GM12878 (cell line): ENCODE data around the gene RASGRF1. TPM values are rescaled to one million over a fixed set of nuclear protein-coding genes. Genes with fewer than 3 reads are reported as not detected.

Experiments
- ATAC-seq: fragments of 200-7000 bp; cut with Tn5 transposase; 3 replicates; pipeline ENCODE4 v1.9.1; 2020; ENCODE audit warnings: mild to moderate bottlenecking, moderate library complexity
- BruUV-seq: library from RNA; stranded (reverse); fragments of 400-500 nt; replicated peaks from 2 replicates; lab custom pipeline; 2021; lab: Mats Ljungman, UMichigan
- CTCF ChIA-PET: fragments of 300-600 bp; sonication (Branson Sonifier 250); formaldehyde crosslinking; extraction: SDS; loops from one replicate; lab custom pipeline; 2021; ENCODE audit warnings: inconsistent platforms; lab: Yijun Ruan, JAX
- POLR2A ChIA-PET: fragments of 350-600 bp; formaldehyde crosslinking; extraction: SDS; loops from one replicate; lab custom pipeline; 2021; ENCODE audit warnings: inconsistent platforms; lab: Charles Lee
- RAD21 ChIA-PET: fragments of 300-600 bp; sonication (Branson Sonifier 250); formaldehyde crosslinking; loops from one replicate; lab custom pipeline; 2023; ENCODE audit warnings: antibody characterized with exemption; ENCODE audit not compliant: unreplicated experiment; lab: Charles Lee
- SMC1A ChIA-PET: fragments of 300-600 bp; sonication (Branson Sonifier 250); formaldehyde crosslinking; loops from one replicate; lab custom pipeline; 2023; ENCODE audit not compliant: unreplicated experiment, uncharacterized antibody; lab: Charles Lee
- DNase-seq: peaks from one replicate; pipeline ENCODE4 v3.0.0-alpha.2; 2011; ENCODE audit warnings: low read depth, low spot score
- FAIRE-seq: peaks from 3 replicates; lab custom pipeline; 2011; peaks lifted over from hg19 to GRCh38; lab: Jason Lieb, UNC
- H2AFZ ChIP-seq: 2 replicates; pipeline ENCODE4 v1.6.0; 2011; ENCODE audit warnings: low read depth, low read length, control low read depth; ENCODE audit not compliant: control insufficient read depth
- H3K27ac ChIP-seq: 2 replicates; pipeline ENCODE4 v1.5.1; 2011; ENCODE audit warnings: control low read depth; ENCODE audit not compliant: control insufficient read depth, insufficient read depth
- H3K27me3 ChIP-seq, 2 experiments: replicated peaks in 1 of 2; 2 replicates each; pipeline versions ENCODE4 v1.6.0 to v1.6.1; 2011; ENCODE audit warnings: low read length in 1 of 2; ENCODE audit not compliant: control insufficient read depth in 2 of 2, insufficient read depth in 2 of 2
- H3K36me3 ChIP-seq, 2 experiments: 2 replicates each; pipeline ENCODE4 v1.5.1; 2011; ENCODE audit warnings: low read length in 1 of 2; ENCODE audit not compliant: control insufficient read depth in 2 of 2, insufficient read depth in 2 of 2
- H3K4me1 ChIP-seq: 2 replicates; pipeline ENCODE4 v1.6.1; 2011; ENCODE audit warnings: mild to moderate bottlenecking, low read length, moderate library complexity, mixed read lengths; ENCODE audit not compliant: control insufficient read depth, insufficient read depth
- H3K4me2 ChIP-seq: 2 replicates; pipeline ENCODE4 v1.6.0; 2011; ENCODE audit warnings: control low read depth; ENCODE audit not compliant: control insufficient read depth, insufficient read depth
- H3K4me3 ChIP-seq: fragments of 200-600 bp; sonication (generic); 2 replicates; pipeline ENCODE4 v1.5.1; 2016
- H3K79me2 ChIP-seq: 2 replicates; pipeline ENCODE4 v1.6.0; 2011; ENCODE audit warnings: low read length; ENCODE audit not compliant: control insufficient read depth, insufficient read depth
- H3K9ac ChIP-seq: 2 replicates; pipeline ENCODE4 v1.8.0; 2011; ENCODE audit warnings: low read length, control low read depth, mixed read lengths; ENCODE audit not compliant: control insufficient read depth, insufficient read depth
- H3K9me3 ChIP-seq: replicated peaks from 3 replicates; pipeline ENCODE4 v1.5.1; 2011; ENCODE audit warnings: mild to moderate bottlenecking, low read length; ENCODE audit not compliant: control insufficient read depth, insufficient read depth
- H4K20me1 ChIP-seq: 2 replicates; pipeline ENCODE4 v1.6.0; 2011; ENCODE audit not compliant: control insufficient read depth, insufficient read depth
- ATF3 ChIP-seq: IDR thresholded peaks from 2 replicates; pipeline ENCODE4 v1.6.1; 2011; ENCODE audit warnings: low read depth, mild to moderate bottlenecking, low read length, moderate library complexity, borderline replicate concordance; ENCODE audit errors: extremely low read depth
- BCL3 ChIP-seq: IDR thresholded peaks from 2 replicates; pipeline ENCODE4 v1.6.1; 2011; ENCODE audit warnings: borderline replicate concordance, low read depth, mild to moderate bottlenecking, moderate library complexity, low read length; ENCODE audit not compliant: insufficient read depth, poor library complexity, severe bottlenecking
- EGR1 ChIP-seq, 2 experiments: IDR thresholded peaks; 1 replicate in 1 of 2; 2 replicates in 1 of 2; pipeline ENCODE4 v1.6.1; 2011 to 2012; ENCODE audit warnings: low read depth in 2 of 2, low read length in 2 of 2, borderline replicate concordance in 1 of 2, mild to moderate bottlenecking in 1 of 2, moderate library complexity in 1 of 2
- NR2C2 ChIP-seq: IDR thresholded peaks from 2 replicates; pipeline ENCODE4 v1.6.1; 2011; ENCODE audit warnings: borderline replicate concordance, low read depth; ENCODE audit not compliant: control insufficient read depth, insufficient read length
- POLR2A ChIP-seq: IDR thresholded peaks from 2 replicates; pipeline ENCODE4 v1.6.1; 2011; ENCODE audit warnings: low read depth, mild to moderate bottlenecking, low read length
- POLR2AphosphoS5 ChIP-seq: IDR thresholded peaks from 2 replicates; pipeline ENCODE4 v1.6.1; 2011; ENCODE audit warnings: mild to moderate bottlenecking, low read length, inconsistent platforms
- RELA ChIP-seq: fragments of 450-650 bp; IDR thresholded peaks from 2 replicates; pipeline ENCODE4 v1.8.0; 2014; ENCODE audit warnings: borderline replicate concordance; ENCODE audit not compliant: partially characterized antibody
- SKIL ChIP-seq: fragments of 450-650 bp; IDR thresholded peaks from 2 replicates; pipeline ENCODE4 v1.6.1; 2017; ENCODE audit warnings: mild to moderate bottlenecking, low read depth, inconsistent platforms; ENCODE audit not compliant: poor library complexity, severe bottlenecking
- SMAD5 ChIP-seq: IDR thresholded peaks from 2 replicates; pipeline ENCODE4 v1.6.1; 2016; ENCODE audit warnings: antibody characterized with exemption, low read depth
- SMC3 ChIP-seq: IDR thresholded peaks from 2 replicates; pipeline ENCODE4 v1.6.1; 2011; ENCODE audit warnings: low read length, improper control_type of control experiment, borderline replicate concordance
- ZNF592 ChIP-seq: fragments of 450-650 bp; IDR thresholded peaks from 2 replicates; pipeline ENCODE4 v1.6.1; 2017; ENCODE audit warnings: mild to moderate bottlenecking, moderate library complexity
- ZNF622 ChIP-seq: fragments of 450-650 bp; IDR thresholded peaks from 2 replicates; pipeline ENCODE4 v1.6.1; 2017; ENCODE audit warnings: mild to moderate bottlenecking, inconsistent platforms
- WGBS: methylation state at CpG from one replicate; pipeline ENCODE4 v1.1.6; 2016; ENCODE audit warnings: low lambda C conversion rate; ENCODE audit not compliant: insufficient replicate concordance, insufficient coverage; ENCODE audit errors: missing lambda C conversion rate; 5-methylcytosine and 5-hydroxymethylcytosine counted together
- in situ Hi-C: fragments of 300-500 bp; cut with MboI; formaldehyde crosslinking; loops from 9 replicates; pipeline ENCODE4 v1.14.3; 2018; ENCODE audit warnings: mixed read lengths
- intact Hi-C: fragments of 100-400 bp; cut with micrococcal nuclease; formaldehyde crosslinking; loops from one replicate; pipeline ENCODE4 v1.14.2; 2022; ENCODE audit not compliant: unreplicated experiment
- polyA plus RNA-seq, 11 experiments: library from polyadenylated mRNA; depleted of rRNA in 4 of 11; unstranded in 6 of 11; stranded (reverse) in 5 of 11; fragments of >200 nt; fragmentation: Nextera tagmentation in 4 of 11; fragmentation: Illumina TruSeq in 1 of 11; extraction: Ambion mirVana in 4 of 11; extraction: Trizol in 1 of 11; gene quantifications; 1 replicate in 1 of 11; 2 replicates in 10 of 11; pipeline versions ENCODE4 v1.2.1 to v1.2.3, GENCODE V29; 2011 to 2016; ENCODE audit warnings: inconsistent platforms in 2 of 11, missing spikeins in 2 of 11, low read depth in 1 of 11
- total RNA-seq, 4 experiments: library from RNA; depleted of rRNA in 3 of 4; stranded (reverse); fragments of >200 nt in 3 of 4; fragmentation: Illumina TruSeq in 1 of 4; extraction: Trizol in 1 of 4; gene quantifications; 2 replicates each; pipeline versions ENCODE4 v1.2.1 to v1.2.3, GENCODE V29; 2013 to 2021

Gene RASGRF1
- total and polyA plus RNA-seq, 10 of the 15 experiments (the other 5 are each of a cell fraction or from before 2014, with no cell fraction given) = 0.20 to 1.9 (median 0.86) TPM

GRCh38 chr15:78921940-78922339 lies 168.6 kb downstream of the RASGRF1 start (continued):
- TF ChIP-seq BCL3 (peak; percentile 10), SKIL (no peak), ZNF622 (no peak), RELA (no peak), POLR2A (peak; percentile 68), NR2C2 (no peak), EGR1 (IDR thresholded peaks at IDR 0.05; ENCODE audit: borderline replicate concordance in 1 of 2, low read depth in 2 of 2, low read length in 2 of 2) (no peak)

- TF ChIP-seq POLR2A (peak; percentile 68; the same call in 1 of the 2 replicates), POLR2AphosphoS5 (peak; percentile 53), SMC3 (no peak), ZNF592 (no peak), SMAD5 (no peak), ATF3 (no peak)
- Histone ChIP-seq H2AFZ (no peak overlapping the region), H3K79me2 (no peaks in the 10 kb centered on the region), H3K9me3 (no peaks in the 10 kb centered on the region), H3K4me2 (no peak overlapping the region), H3K36me3 (peaks cover 32 to 49% of the 10 kb centered on the region in 2 experiments), H3K27me3 (no peaks in the 10 kb centered on the region), H4K20me1 (no peaks in the 10 kb centered on the region; the same call in 1 of the 2 replicates), H3K27ac (no peak overlapping the region), H3K4me1 (no peaks in the 10 kb centered on the region; the same call in 1 of the 2 replicates), H3K9ac (no peak overlapping the region), H3K4me3 (no peak overlapping the region)
- ATAC-seq = peak; percentile 30
- WGBS = 67% methylated on average over 6 of the region's 6 CpGs
- no peak for DNase-seq
- BruUV-seq = TSS peak; percentile 15
- CTCF ChIA-PET = interaction anchor here (0.8 to 3.6 kb wide), 9 partner anchors 12 to 263 kb away, joined by 3 to 20 read pairs (median 5); no protein-coding TSS in a partner anchor
- POLR2A ChIA-PET = interaction anchor here (1.0 to 1.8 kb wide), 4 partner anchors 11 to 59 kb away, joined by 3 to 8 read pairs (median 4); no protein-coding TSS in a partner anchor
- in situ Hi-C loops (no loop called here), intact Hi-C loops (no loop called here)
- RAD21 ChIA-PET = interaction anchor here (1.0 to 2.2 kb wide), 2 partner anchors 58 to 79 kb away, joined by 3 to 5 read pairs; no protein-coding TSS in a partner anchor
- SMC1A ChIA-PET = interaction anchor here (0.7 to 3.9 kb wide), 8 partner anchors 9 to 263 kb away, joined by 3 to 13 read pairs (median 3); no protein-coding TSS in a partner anchor
- no peak for FAIRE-seq
Observed at GRCh38 chr15:78921517-78921916, 169.1 kb downstream of the RASGRF1 start.
